Astrocyte of the cerebellum (primary cell): Measurements from ENCODE around the gene CALU.

Experiments used
- DNase-seq: peaks from one replicate; pipeline ENCODE4 v3.0.0-alpha.2; 2011; ENCODE audit warnings: low read depth
- H3K4me3 ChIP-seq: 2 replicates; pipeline ENCODE4 v1.5.1; 2011; ENCODE audit warnings: mild to moderate bottlenecking, low read depth, low read length, moderate library complexity
- CTCF ChIP-seq: IDR thresholded peaks from 2 replicates; pipeline ENCODE4 v1.5.1; 2012; ENCODE audit warnings: low read length, low read depth, moderate library complexity, mild to moderate bottlenecking; ENCODE audit errors: missing control alignments
- in situ Hi-C: cut with HindIII; loops from 2 replicates; pipeline ENCODE4 v1.10.0; 2017; ENCODE audit warnings: low sequenced_read_pairs

CALU gene

GRCh38 chr7:128743112-128743772, 4.1 kb downstream of the CALU start:
- no peak for TF ChIP-seq CTCF
- H3K4me3 ChIP-seq, result no peak overlapping the region
- in situ Hi-C loops, result no loop called here
- no peak for DNase-seq

- in situ Hi-C loops, result no loop called here
- no peak for DNase-seq
- no peak for TF ChIP-seq CTCF
- no peak overlapping the region for H3K4me3 ChIP-seq
These were observed 5.3 kb downstream of the CALU start for GRCh38 chr7:128744366-128744905.

- TF ChIP-seq CTCF, result no peak
- in situ Hi-C loops, result no loop called here
- H3K4me3 ChIP-seq, result no peak overlapping the region
- no peak for DNase-seq
These were observed 6.5 kb downstream of the CALU start for GRCh38 chr7:128745706-128746105.

GRCh38 chr7:128747327-128748079, 8.3 kb downstream of the CALU start:
- no peak overlapping the region for H3K4me3 ChIP-seq
- TF ChIP-seq CTCF, result no peak
- DNase-seq, result no peak
- in situ Hi-C loops, result no loop called here

GRCh38 chr7:128752251-128752650, 13.1 kb downstream of the CALU start:
- H3K4me3 ChIP-seq, result no peak overlapping the region
- no peak for DNase-seq
- in situ Hi-C loops, result no loop called here

More at GRCh38 chr7:128752251-128752650, 13.1 kb downstream of the CALU start:
- no peak for TF ChIP-seq CTCF
